GOT3 (cell line): ENCODE results near the gene DCK.
"Not testable (repeated sequence)": the region's sequence is repeated elsewhere in the genome, so short reads cannot be mapped to it uniquely, and the experiment has no call there.

Source experiments
- DNase-seq: peaks from one replicate; lab custom pipeline; 2025; ENCODE audit warnings: mixed read lengths; lab: John Stamatoyannopoulos, UW

The DCK gene

GRCh38 chr4:71001363-71001762, 7.9 kb downstream of the DCK start:
- DNase-seq: not testable (repeated sequence)

DNA sequence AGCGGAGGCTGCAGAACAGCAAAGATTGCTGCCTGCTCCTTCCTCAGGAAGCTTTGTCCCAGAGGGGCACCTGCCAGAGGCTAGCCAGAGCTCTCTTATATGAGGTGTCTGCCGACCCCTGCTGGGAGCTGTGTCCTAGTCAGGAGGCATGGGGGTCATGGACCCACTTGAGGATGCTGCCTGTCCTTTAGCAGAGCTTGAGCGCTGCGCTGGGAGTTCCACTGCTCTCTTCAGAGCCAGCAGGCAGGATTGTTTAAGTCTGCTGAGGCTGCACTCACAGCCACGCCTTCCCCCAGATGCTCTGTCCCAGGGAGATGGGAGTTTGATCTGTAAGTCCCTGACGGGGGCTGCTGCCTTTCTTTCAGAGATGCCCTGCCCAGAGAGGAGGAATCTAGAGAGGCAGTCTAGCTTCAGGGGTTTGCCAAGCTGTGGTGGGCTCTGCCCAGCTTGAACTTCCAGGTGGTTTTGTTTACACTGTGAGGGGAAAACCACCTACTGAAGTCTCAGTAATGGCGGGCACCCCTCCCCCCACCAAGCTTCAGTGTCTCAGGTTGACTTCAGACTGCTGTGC, 10.9 kb downstream of the DCK start:
- no peak for DNase-seq

- not testable (repeated sequence) for DNase-seq
Measured at GRCh38 chr4:71005025-71005424, 11.6 kb downstream of the DCK start.

DNA sequence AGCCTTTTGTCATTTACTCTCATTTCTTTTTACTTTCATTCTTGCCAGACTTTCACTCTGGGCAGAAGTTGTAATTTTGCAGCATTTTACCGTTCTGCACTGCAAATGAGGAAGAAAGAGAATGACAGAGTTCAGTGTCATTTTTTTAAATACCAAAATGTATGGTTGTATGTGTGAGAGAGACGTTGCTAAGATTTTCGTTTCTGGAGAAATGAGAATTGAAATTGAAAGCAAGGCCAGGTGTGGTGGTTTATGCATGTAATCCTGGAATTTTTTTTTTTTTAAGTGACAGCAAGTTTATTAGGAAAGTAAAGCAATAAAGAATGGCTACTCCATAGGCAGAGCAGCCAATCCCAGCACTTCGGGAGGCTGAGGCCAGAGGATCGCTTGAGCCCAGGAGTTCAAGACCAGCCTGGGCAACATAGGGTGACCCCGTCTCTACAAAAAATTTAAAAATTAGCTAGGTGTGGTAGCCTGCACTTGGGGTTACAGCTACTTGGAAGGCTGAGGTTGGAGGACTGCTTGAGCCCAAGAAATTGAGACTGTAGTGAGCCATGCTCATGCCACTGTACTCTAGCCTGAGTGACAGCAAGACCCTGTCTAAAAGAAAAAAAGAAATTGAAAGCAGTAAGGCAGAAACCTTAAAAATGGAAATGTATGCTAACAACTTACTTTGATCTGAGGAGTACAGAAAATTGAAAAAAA, 12.9 kb downstream of the DCK start:
- DNase-seq: no peak

- DNase-seq: no peak
Measured at GRCh38 chr4:71008196-71008595, 14.7 kb downstream of the DCK start.

- no peak for DNase-seq
Measured at GRCh38 chr4:71009086-71009485, 15.6 kb downstream of the DCK start.

DNA sequence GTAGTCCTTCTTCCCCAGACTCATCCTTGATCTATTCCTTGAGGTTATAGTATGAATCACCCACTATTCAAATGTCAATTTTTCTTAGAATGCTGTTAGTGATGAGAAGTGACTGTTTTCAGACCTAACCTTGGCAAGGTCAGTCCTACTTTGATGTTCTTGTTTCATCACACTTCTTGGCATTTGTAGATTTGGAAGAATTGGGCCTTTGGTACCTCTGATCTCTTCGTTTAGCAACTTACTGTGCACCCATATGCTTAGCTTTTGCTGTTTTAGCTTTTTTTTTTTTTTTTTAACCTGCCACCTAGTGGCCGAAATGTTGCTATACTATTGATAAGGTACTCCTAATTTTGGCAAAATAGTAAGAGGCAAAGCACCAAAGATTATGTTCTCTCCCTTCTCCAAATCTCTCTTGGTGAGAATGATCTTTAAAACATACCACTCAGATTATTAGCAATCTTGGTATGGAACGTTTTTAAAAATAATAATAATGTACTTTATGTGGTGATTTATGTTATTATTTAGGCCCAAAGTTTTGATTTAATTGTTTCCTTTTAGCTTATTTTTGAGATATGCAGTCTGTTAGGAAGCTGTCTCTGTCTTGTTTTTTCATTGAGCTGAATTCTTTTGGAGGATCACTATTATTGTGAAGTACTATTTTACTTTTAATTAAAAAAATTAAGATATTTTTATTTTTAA, 16.6 kb downstream of the DCK start:
- DNase-seq: no peak

DNA sequence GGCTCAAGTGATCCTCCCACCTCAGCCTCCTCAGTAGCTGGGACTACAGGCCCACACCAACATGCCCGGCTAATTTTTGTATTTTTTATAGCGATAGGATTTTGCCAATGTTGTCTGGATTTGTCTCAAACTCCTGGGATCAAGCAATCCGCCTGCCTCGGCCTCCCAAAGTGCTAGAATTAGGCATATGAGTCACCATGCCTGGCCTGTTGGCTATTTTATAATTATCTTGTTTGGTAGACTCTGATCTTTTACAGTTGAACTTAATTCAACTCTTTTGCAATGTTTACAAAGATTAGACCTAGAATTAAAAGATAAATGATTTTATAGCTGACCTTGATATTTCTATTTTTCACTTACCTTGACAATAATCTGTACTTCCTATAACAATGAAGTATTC, 18.0 kb downstream of the DCK start:
- no peak for DNase-seq

GRCh38 chr4:71017391-71017790, 23.9 kb downstream of the DCK start:
- not testable (repeated sequence) for DNase-seq

DNA sequence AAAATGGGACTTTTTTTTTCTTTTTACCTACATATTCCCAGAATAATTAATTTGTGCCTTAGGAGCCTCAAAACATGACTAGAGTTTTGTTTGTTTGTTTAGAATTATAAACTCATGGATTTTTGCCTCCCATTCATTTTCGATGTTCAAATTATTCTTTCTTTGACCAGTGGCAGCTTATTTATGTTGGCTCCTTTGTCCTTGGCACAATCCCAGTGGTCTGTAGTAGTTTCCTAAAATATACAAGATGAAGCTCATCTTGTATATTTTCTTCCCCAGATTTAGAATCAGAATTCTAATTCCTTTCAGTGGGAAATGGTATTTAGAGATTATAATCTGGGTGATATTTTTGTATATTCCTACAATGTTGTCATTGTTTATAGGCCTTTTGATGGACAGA, 27.2 kb downstream of the DCK start:
- DNase-seq: no peak

DNA sequence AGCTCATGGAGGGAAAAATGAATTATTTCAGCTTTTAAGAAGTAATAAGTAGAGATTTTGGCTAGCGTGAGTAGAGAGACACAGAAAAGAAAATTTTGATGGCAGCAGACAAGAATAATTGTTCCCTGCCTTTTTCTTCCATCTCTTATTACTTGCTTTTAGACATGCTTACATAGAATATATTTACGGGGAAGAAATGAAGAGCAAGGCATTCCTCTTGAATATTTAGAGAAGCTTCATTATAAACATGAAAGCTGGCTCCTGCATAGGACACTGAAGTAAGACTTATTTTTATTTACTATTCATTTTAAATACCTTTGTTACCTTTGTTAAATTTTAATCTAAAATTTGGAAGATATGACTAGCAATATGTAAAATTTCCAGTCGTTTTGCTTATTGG, 32.2 kb downstream of the DCK start:
- DNase-seq: no peak

- no peak for DNase-seq
Measured at GRCh38 chr4:71026086-71026485, 32.6 kb downstream of the DCK start.

- no peak for DNase-seq
Measured at GRCh38 chr4:71027611-71028010, 34.2 kb downstream of the DCK start.

DNA sequence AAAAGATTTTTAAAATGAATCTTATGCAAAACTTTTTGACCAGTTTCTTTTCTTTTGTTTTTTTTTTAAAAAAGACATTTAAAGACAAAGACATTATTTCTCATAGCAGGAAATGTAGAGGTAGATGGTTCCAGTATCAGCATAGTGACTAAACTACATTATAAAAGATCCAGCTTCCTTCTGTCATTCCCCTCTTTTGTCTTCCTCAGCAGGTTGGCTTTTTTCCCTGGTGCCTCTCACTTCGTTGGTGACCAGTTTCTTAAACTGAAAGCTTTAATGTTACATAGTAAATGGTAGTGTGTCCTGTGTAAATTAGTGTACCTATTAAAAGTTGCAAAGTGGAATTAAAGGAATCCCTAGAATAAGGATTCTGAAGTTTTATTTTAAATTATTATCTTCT, 36.1 kb downstream of the DCK start:
- DNase-seq: no peak

GRCh38 chr4:71032106-71032505, 38.7 kb downstream of the DCK start:
- DNase-seq: not testable (repeated sequence)

DNA sequence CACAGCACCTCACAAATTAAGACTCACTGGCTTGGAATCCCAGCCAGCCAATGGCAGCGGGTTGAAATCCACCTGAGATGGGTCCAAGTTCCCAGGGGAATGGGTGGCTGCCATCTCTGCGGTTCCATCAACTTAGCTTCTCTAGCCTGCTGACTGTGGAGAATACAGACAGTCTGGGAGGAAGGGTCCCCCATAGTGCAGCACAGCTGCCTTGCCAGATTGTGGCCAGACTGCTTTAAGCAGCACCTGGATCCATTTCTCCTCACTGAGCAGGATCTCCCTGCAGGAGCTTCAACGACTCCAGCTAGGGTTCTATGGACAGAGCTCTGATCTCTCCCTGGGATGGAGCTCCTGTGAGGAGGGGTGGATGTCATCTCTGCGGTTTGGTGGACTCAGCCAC, 51.8 kb downstream of the DCK start:
- DNase-seq: no peak

DNA sequence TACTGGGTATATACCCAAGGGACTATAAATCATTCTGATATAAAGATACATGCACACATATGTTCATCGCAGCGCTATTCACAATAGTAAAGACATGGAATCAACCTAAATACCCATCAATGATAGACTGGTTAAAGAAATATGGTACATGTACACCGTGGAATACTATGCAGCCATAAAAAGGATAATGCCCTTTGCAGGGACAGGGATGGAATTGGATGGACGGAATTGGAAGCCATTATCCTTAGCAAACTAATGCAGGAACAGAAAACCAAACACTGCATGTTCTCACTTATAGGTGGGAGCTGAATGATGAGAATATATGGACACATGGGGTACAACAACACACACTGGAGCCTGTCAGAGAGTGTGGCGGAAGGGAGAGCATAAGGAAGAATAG, 55.9 kb downstream of the DCK start:
- no peak for DNase-seq

GRCh38 chr4:71050809-71051208, 57.4 kb downstream of the DCK start:
- no peak for DNase-seq

- DNase-seq: no peak
Measured at GRCh38 chr4:71052034-71052433, 58.6 kb downstream of the DCK start.

DNA sequence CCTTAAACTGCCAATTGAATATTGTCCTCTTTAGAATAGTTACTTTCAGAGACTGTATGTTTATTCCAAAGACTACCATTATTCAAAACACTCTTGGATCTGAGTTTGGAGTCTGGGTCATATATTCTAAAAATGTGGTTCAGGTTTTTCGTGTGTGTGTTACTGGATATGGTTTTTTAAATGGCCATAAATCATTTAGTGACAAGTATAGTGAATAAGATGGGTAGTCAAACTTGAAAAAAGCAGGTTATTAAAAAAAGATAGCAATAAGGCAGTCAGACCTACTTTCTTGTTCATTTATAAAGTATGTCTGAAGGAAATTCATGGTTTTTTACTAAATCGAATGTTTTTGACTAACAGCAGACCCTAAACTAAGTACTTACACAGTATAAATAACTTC, 59.3 kb downstream of the DCK start:
- no peak for DNase-seq

- DNase-seq: not testable (repeated sequence)
Measured at GRCh38 chr4:71053613-71054012, 60.2 kb downstream of the DCK start.

- DNase-seq: not testable (repeated sequence)
Measured at GRCh38 chr4:71059573-71059972, 66.1 kb downstream of the DCK start.

DNA sequence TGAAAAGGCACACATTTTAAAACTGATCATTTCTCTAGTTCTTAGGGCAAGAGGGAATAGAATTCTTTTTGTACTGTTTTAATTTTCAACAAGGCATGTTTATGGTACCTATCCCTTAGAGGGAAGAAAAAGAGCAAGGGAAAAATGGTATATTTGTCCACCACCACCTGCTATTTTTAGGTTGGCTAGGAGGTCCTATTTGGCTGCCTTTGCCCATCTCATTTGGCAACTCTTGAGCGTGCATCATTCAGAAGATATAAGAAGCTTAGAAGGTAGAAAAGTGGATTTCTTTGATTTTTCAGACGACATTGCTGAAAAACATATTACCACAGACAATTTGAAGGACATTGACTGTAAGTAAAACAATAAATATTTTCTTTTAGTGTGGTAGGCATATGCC, 69.0 kb downstream of the DCK start:
- DNase-seq: no peak
